IMR-90 (cell line): ENCODE results near the gene RBP2. TPM values are rescaled to one million over a fixed set of nuclear protein-coding genes. Genes with fewer than 3 reads are reported as not detected.

Source experiments
- ATAC-seq: fragments of 200-7000 bp; cut with Tn5 transposase; 2 replicates; pipeline ENCODE4 v1.9.1; 2020; ENCODE audit warnings: low read depth, mild to moderate bottlenecking, moderate library complexity
- BruUV-seq: library from RNA; stranded (reverse); fragments of 400-500 nt; replicated peaks from 2 replicates; lab custom pipeline; 2021; lab: Mats Ljungman, UMichigan
- CTCF ChIA-PET: fragments of 300-600 bp; formaldehyde crosslinking; extraction: SDS; loops from one replicate; lab custom pipeline; 2021; ENCODE audit warnings: antibody characterized with exemption; lab: Yijun Ruan, JAX
- POLR2A ChIA-PET: fragments of 300-600 bp; sonication (Branson Sonifier 250); formaldehyde crosslinking; loops from one replicate; lab custom pipeline; 2022; ENCODE audit warnings: antibody characterized with exemption; ENCODE audit not compliant: unreplicated experiment; lab: Charles Lee
- DNase-seq: peaks from one replicate; pipeline ENCODE4 v3.0.0; 2013
- H2AFZ ChIP-seq: replicated peaks from 2 replicates; pipeline ENCODE3; 2013; ENCODE audit warnings: low read length, mild to moderate bottlenecking; ENCODE audit not compliant: poor library complexity
- H2AK5ac ChIP-seq: 2 replicates; pipeline ENCODE4 v1.6.1; 2013; ENCODE audit warnings: low read depth, low read length, inconsistent platforms
- H2AK9ac ChIP-seq: replicated peaks from 2 replicates; pipeline ENCODE3; 2013; ENCODE audit warnings: mild to moderate bottlenecking, low read depth, low read length, moderate library complexity; ENCODE audit not compliant: poor library complexity
- H2BK120ac ChIP-seq: 2 replicates; pipeline ENCODE4 v1.6.1; 2013; ENCODE audit warnings: low read depth, low read length, inconsistent platforms
- H2BK15ac ChIP-seq: 3 replicates; pipeline ENCODE4 v1.6.1; 2013; ENCODE audit warnings: low read depth, low read length, inconsistent platforms
- H2BK20ac ChIP-seq: 2 replicates; pipeline ENCODE4 v1.6.1; 2013; ENCODE audit warnings: low read depth, mild to moderate bottlenecking, inconsistent platforms, low read length, moderate library complexity
- H2BK5ac ChIP-seq: 2 replicates; pipeline ENCODE4 v1.6.1; 2013; ENCODE audit warnings: mild to moderate bottlenecking, low read depth, low read length, inconsistent platforms; ENCODE audit not compliant: poor library complexity, severe bottlenecking
- H3K14ac ChIP-seq: replicated peaks from 2 replicates; pipeline ENCODE4 v1.6.1; 2013; ENCODE audit warnings: low read depth, low read length, inconsistent platforms
- H3K18ac ChIP-seq: 2 replicates; pipeline ENCODE4 v1.6.1; 2013; ENCODE audit warnings: low read depth, low read length, control low read depth
- H3K23ac ChIP-seq: 2 replicates; pipeline ENCODE4 v1.6.1; 2013; ENCODE audit warnings: low read depth, low read length, inconsistent platforms
- H3K27ac ChIP-seq: 2 replicates; pipeline ENCODE4 v1.5.1; 2013; ENCODE audit warnings: mild to moderate bottlenecking, control low read depth, low read length; ENCODE audit not compliant: insufficient read depth
- H3K27me3 ChIP-seq: 2 replicates; pipeline ENCODE4 v1.6.1; 2013; ENCODE audit warnings: low read length; ENCODE audit not compliant: control insufficient read depth, insufficient read depth
- H3K36me3 ChIP-seq: 2 replicates; pipeline ENCODE4 v1.6.1; 2013; ENCODE audit warnings: low read length, mixed read lengths; ENCODE audit not compliant: control insufficient read depth, insufficient read depth
- H3K4ac ChIP-seq: 2 replicates; pipeline ENCODE4 v1.6.1; 2013; ENCODE audit warnings: low read depth, low read length, inconsistent platforms
- H3K4me1 ChIP-seq: 2 replicates; pipeline ENCODE4 v1.6.1; 2013; ENCODE audit warnings: low read length, mixed read lengths; ENCODE audit not compliant: control insufficient read depth, insufficient read depth
- H3K4me2 ChIP-seq: 2 replicates; pipeline ENCODE4 v1.6.1; 2013; ENCODE audit warnings: low read depth, mild to moderate bottlenecking, control low read depth, low read length, moderate library complexity
- H3K4me3 ChIP-seq: 2 replicates; pipeline ENCODE4 v1.5.1; 2013; ENCODE audit warnings: low read depth, mild to moderate bottlenecking, control low read depth, low read length, moderate library complexity; ENCODE audit not compliant: insufficient read depth
- H3K56ac ChIP-seq: 2 replicates; pipeline ENCODE4 v1.6.1; 2013; ENCODE audit warnings: low read length, inconsistent platforms; ENCODE audit not compliant: insufficient read depth; ENCODE audit errors: extremely low read depth
- H3K79me1 ChIP-seq, 2 experiments: 2 replicates each; pipeline ENCODE4 v1.6.1; 2013; ENCODE audit warnings: low read length in 2 of 2, inconsistent platforms in 1 of 2, low read depth in 1 of 2
- H3K9ac ChIP-seq: 2 replicates; pipeline ENCODE4 v1.6.1; 2013; ENCODE audit warnings: low read depth, low read length, control low read depth
- H3K9me1 ChIP-seq: 2 replicates; pipeline ENCODE4 v1.6.1; 2013; ENCODE audit warnings: low read length, inconsistent platforms; ENCODE audit not compliant: insufficient read depth
- H3K9me3 ChIP-seq: 2 replicates; pipeline ENCODE4 v1.6.1; 2013; ENCODE audit warnings: low read length; ENCODE audit not compliant: control insufficient read depth, insufficient read depth
- H4K20me1 ChIP-seq: 2 replicates; pipeline ENCODE4 v1.6.1; 2013; ENCODE audit warnings: low read length, inconsistent platforms; ENCODE audit not compliant: insufficient read depth
- H4K5ac ChIP-seq: 2 replicates; pipeline ENCODE4 v1.6.1; 2013; ENCODE audit warnings: mild to moderate bottlenecking, low read depth, low read length, control low read depth
- H4K8ac ChIP-seq, 2 experiments: 2 replicates each; pipeline ENCODE4 v1.6.1; 2013; ENCODE audit warnings: low read depth in 2 of 2, low read length in 2 of 2, control low read depth in 1 of 2, inconsistent platforms in 1 of 2
- H4K91ac ChIP-seq: 2 replicates; pipeline ENCODE4 v1.6.1; 2013; ENCODE audit warnings: low read depth, low read length, inconsistent platforms; ENCODE audit not compliant: insufficient read depth
- BHLHE40 ChIP-seq: fragments of 150-350 bp; IDR thresholded peaks from 2 replicates; pipeline ENCODE4 v1.6.1; 2016; ENCODE audit warnings: mild to moderate bottlenecking, low read depth, low read length
- CEBPB ChIP-seq: IDR thresholded peaks from 2 replicates; pipeline ENCODE4 v1.6.1; 2012; ENCODE audit warnings: low read depth, low read length, improper control_type of control experiment
- ELK1 ChIP-seq: fragments of 150-350 bp; IDR thresholded peaks from 2 replicates; pipeline ENCODE4 v1.6.1; 2016; ENCODE audit warnings: low read depth, mild to moderate bottlenecking, low read length, moderate library complexity, borderline replicate concordance
- FOS ChIP-seq: fragments of 150-350 bp; IDR thresholded peaks from 2 replicates; pipeline ENCODE4 v1.6.1; 2016; ENCODE audit warnings: low read depth, low read length
- MAFK ChIP-seq: IDR thresholded peaks from 2 replicates; pipeline ENCODE4 v1.6.1; 2012; ENCODE audit warnings: low read depth, low read length, improper control_type of control experiment
- POLR2A ChIP-seq: IDR thresholded peaks from 2 replicates; pipeline ENCODE4 v1.6.1; 2012; ENCODE audit warnings: mild to moderate bottlenecking, low read depth, low read length
- RAD21 ChIP-seq: IDR thresholded peaks from 2 replicates; pipeline ENCODE4 v1.6.1; 2012; ENCODE audit warnings: low read length, improper control_type of control experiment
- WGBS, 2 experiments: methylation state at CpG; one replicate each; pipeline versions ENCODE4 v1.1.5 to v1.1.7; 2013; ENCODE audit warnings: missing lambda C conversion rate in 2 of 2; ENCODE audit not compliant: insufficient read length in 1 of 2; ENCODE audit errors: extremely low coverage in 2 of 2; 5-methylcytosine and 5-hydroxymethylcytosine counted together
- dilution Hi-C: fragments of 300-500 bp; cut with HindIII; formaldehyde crosslinking; loops from one replicate; pipeline ENCODE4 v1.14.3; 2018; ENCODE audit warnings: low sequenced_read_pairs; ENCODE audit not compliant: unreplicated experiment
- in situ Hi-C: fragments of 300-500 bp; cut with MboI; formaldehyde crosslinking; loops from 3 replicates; pipeline ENCODE4 v1.14.3; 2019; ENCODE audit warnings: low sequenced_read_pairs, inconsistent platforms, mixed read lengths
- intact Hi-C: fragments of 100-400 bp; cut with micrococcal nuclease; formaldehyde crosslinking; loops from 2 replicates; pipeline ENCODE4 v1.10.0; 2022
- polyA plus RNA-seq, 3 experiments: library from polyadenylated mRNA; depleted of rRNA; stranded (reverse); fragments of >200 nt; gene quantifications; 2 replicates each; pipeline ENCODE4 v1.2.3, GENCODE V29; 2012; ENCODE audit warnings: low replicate concordance in 1 of 3
- total RNA-seq: library from RNA; depleted of rRNA; stranded (reverse); fragments of >200 nt; gene quantifications from 2 replicates; pipeline ENCODE4 v1.2.3, GENCODE V29; 2012

The RBP2 gene
- total and polyA plus RNA-seq, 2 of the 4 experiments (the other 2 are of a cell fraction), result not detected

- Histone ChIP-seq H3K27ac (no peak overlapping the region), H4K91ac (no peak overlapping the region), H4K8ac (no peak overlapping the region), H3K23ac (no peak overlapping the region), H3K4me2 (no peak overlapping the region), H3K18ac (no peak overlapping the region), H3K14ac (no peak overlapping the region), H3K9ac (no peak overlapping the region), H3K4ac (no peak overlapping the region), H3K56ac (no peak overlapping the region), H3K4me1 (no peaks in the 10 kb centered on the region), H4K5ac (no peak overlapping the region), H2AK9ac (no peak overlapping the region), H2BK15ac (no peak overlapping the region), H2BK5ac (no peak overlapping the region), H2AFZ (no peak overlapping the region), H2BK20ac (no peak overlapping the region), H3K9me3 (no peaks in the 10 kb centered on the region), H3K36me3 (no peaks in the 10 kb centered on the region), H3K4me3 (no peak overlapping the region), H2AK5ac (no peak overlapping the region), H2BK120ac (no peak overlapping the region), H4K20me1 (no peaks in the 10 kb centered on the region), H3K27me3 (no peaks in the 10 kb centered on the region), H3K79me1 (no peaks in the 10 kb centered on the region), H3K9me1 (no peaks in the 10 kb centered on the region)
- 100% methylated on average over 4 of the region's 9 CpGs; no CpG with 5 or more reads in 1 of the 2 experiments for WGBS, 2 experiments
- intact Hi-C loops (no loop called here), in situ Hi-C loops (no loop called here), dilution Hi-C loops (no loop called here)
- ATAC-seq, result no peak
- CTCF ChIA-PET, result no interaction called here
- no TSS peak for BruUV-seq
- no peak for DNase-seq
- no peak for TF ChIP-seq BHLHE40
- no peak for TF ChIP-seq MAFK
- TF ChIP-seq FOS, result no peak
- TF ChIP-seq ELK1, result no peak
- TF ChIP-seq CEBPB, result no peak
- TF ChIP-seq RAD21, result no peak
- no peak for TF ChIP-seq POLR2A
- POLR2A ChIA-PET, result no interaction called here
Observed at GRCh38 chr3:139518926-139519842, 42.9 kb upstream of the RBP2 start.
